Nephron progenitor cell (in vitro differentiated cells): ENCODE measurements around the gene SCAANT1.

Source experiments
- DNase-seq: peaks from one replicate; pipeline ENCODE4 v3.0.0; 2021
- H3K27ac Mint-ChIP-seq: 2 replicates; pipeline ENCODE4 v1.8.0; 2021; ENCODE audit warnings: mild to moderate bottlenecking, moderate library complexity, mixed read lengths
- H3K27me3 Mint-ChIP-seq: 2 replicates; pipeline ENCODE4 v1.8.0; 2021; ENCODE audit warnings: mild to moderate bottlenecking, low read depth, mixed read lengths; ENCODE audit not compliant: poor library complexity
- H3K36me3 Mint-ChIP-seq: 2 replicates; pipeline ENCODE4 v1.8.0; 2021; ENCODE audit warnings: low read depth, mixed read lengths
- H3K4me1 Mint-ChIP-seq: 2 replicates; pipeline ENCODE4 v1.8.0; 2021; ENCODE audit warnings: mixed read lengths
- H3K4me3 Mint-ChIP-seq: 2 replicates; pipeline ENCODE4 v1.8.0; 2021; ENCODE audit warnings: mild to moderate bottlenecking, moderate library complexity, mixed read lengths
- H3K9me3 Mint-ChIP-seq: 2 replicates; pipeline ENCODE4 v1.8.0; 2021; ENCODE audit warnings: mild to moderate bottlenecking, moderate library complexity, mixed read lengths
- CTCF ChIP-seq: fragments of 200-600 bp; sonication (generic); IDR thresholded peaks from 2 replicates; pipeline ENCODE4 v1.5.0; 2021; ENCODE audit warnings: antibody characterized with exemption

SCAANT1 gene

DNA sequence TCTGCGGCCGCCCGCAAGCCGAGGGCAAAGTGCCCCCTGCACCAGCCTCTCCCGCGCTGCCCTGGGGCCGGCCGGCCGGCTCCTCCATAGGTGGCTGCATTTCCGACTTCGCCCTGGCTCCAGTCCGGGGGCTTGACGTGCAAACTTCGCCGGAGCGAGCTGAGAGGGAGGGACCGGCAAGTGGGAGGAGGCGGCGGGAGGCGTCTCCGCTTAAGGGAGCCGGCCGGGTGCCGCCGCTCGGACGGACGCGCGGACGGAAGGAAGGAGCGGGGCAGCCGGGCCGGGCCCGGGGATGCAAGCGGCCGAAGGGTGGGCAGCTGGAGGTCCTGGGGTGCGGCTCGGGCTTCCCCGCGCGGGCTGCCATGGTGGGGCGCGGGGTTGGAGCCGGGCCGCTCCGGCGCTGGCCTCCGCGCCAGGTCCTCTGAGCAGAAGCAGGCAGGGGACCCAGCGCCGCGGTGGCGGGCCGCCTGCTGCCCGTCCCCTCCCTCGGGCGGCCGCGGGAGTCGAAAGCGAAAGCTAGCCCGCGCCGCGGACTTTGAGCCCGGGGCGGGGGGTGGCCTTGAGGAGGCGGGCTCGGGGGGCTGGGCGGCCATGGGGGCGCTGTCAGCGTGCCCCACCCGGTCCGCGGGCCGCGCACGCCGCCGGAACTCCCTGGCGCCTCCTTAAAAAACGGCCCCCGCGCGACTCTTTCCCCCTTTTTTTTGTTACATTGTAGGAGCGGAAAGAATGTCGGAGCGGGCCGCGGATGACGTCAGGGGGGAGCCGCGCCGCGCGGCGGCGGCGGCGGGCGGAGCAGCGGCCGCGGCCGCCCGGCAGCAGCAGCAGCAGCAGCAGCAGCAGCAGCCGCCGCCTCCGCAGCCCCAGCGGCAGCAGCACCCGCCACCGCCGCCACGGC lies at the start of gene SCAANT1:
Gene SCAANT1, minus strand, starts transcription at position 511 of the 895 bp plus-strand sequence.
- peaks cover 26% of the 10 kb centered on the region for H3K36me3 Mint-ChIP-seq
- H3K27ac Mint-ChIP-seq, result peak within 1 kb of the TSS; percentile 83
- H3K4me3 Mint-ChIP-seq, result peak within 1 kb of the TSS; percentile 93
- H3K27me3 Mint-ChIP-seq, result no peaks in the 10 kb centered on the region
- no peak for TF ChIP-seq CTCF
- peak; percentile 83 for DNase-seq
- peaks cover 28% of the 10 kb centered on the region for H3K4me1 Mint-ChIP-seq
- no peaks in the 10 kb centered on the region for H3K9me3 Mint-ChIP-seq

- no peaks in the 10 kb centered on the region for H3K36me3 Mint-ChIP-seq
- DNase-seq, result no peak
- H3K4me3 Mint-ChIP-seq, result no peak overlapping the region
- no peak overlapping the region for H3K27ac Mint-ChIP-seq
- TF ChIP-seq CTCF, result peak; percentile 50
- peaks cover 2% of the 10 kb centered on the region for H3K27me3 Mint-ChIP-seq
- H3K9me3 Mint-ChIP-seq, result no peaks in the 10 kb centered on the region
- peaks cover 49% of the 10 kb centered on the region for H3K4me1 Mint-ChIP-seq
Measured at GRCh38 chr3:63961891-63962290, 49.7 kb upstream of the SCAANT1 start.

DNA sequence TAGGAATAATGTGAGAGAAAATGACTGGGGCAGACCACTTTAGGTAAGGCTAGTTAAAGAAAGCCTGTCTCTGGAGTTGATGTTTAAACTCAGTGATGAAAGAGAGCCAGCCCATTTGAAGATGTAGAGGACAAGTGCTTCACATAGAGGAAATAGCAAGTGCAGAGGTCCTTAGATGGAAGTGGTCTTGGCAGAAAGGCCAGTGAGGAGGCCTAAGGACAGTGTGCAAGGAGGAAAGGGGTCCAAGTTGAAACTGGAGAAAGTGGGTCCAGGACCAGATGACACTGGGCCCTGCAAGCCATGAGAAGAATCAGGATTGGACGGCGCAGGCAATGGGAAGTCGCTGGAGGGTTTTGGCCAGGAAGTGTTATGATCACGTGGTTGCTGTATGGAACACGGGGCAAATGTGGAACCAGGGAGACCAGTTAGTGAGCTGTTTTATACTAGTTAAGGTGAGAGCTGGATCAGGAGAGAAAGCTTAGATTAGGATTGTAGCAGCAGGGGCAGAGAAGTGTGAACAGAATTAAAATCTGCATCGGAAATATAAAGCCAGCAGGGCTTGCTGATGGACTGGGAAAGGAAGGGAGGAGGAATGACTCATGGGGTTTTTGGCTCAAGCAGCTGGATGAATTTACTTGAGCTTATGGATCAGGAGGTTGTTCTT lies 48.0 kb upstream of the SCAANT1 start:
- H3K9me3 Mint-ChIP-seq, result no peaks in the 10 kb centered on the region
- H3K36me3 Mint-ChIP-seq, result peaks cover 2% of the 10 kb centered on the region
- peaks cover 41% of the 10 kb centered on the region for H3K4me1 Mint-ChIP-seq
- H3K27me3 Mint-ChIP-seq, result peaks cover 6% of the 10 kb centered on the region
- no peak for TF ChIP-seq CTCF
- no peak for DNase-seq
- H3K4me3 Mint-ChIP-seq, result no peak overlapping the region
- H3K27ac Mint-ChIP-seq, result peak overlapping the region; percentile 62

DNA sequence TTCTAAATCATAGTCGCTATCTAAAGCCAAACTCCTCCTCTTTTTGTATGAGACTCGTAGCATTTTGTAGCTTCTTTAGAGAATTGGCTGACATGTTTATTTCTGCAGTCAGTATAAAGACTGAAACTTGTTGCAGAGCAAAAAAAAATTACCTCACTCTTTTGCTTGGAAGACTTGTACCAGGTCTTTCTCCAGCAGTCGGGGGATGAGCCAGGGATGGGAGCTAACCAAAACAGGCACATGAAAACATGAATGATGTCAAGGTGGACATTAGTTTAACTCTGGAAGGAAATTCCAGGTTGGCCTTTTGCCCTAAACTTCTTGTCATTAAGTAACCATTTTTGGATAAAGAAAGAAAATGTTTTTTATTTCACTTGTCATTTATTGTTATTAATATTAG lies 47.0 kb upstream of the SCAANT1 start:
- Mint-ChIP-seq H3K27ac (no peak overlapping the region), H3K27me3 (peaks cover 6% of the 10 kb centered on the region), H3K4me1 (peaks cover 39% of the 10 kb centered on the region), H3K4me3 (no peak overlapping the region), H3K36me3 (peaks cover 8% of the 10 kb centered on the region), H3K9me3 (no peaks in the 10 kb centered on the region)
- TF ChIP-seq CTCF, result no peak
- DNase-seq, result no peak

DNA sequence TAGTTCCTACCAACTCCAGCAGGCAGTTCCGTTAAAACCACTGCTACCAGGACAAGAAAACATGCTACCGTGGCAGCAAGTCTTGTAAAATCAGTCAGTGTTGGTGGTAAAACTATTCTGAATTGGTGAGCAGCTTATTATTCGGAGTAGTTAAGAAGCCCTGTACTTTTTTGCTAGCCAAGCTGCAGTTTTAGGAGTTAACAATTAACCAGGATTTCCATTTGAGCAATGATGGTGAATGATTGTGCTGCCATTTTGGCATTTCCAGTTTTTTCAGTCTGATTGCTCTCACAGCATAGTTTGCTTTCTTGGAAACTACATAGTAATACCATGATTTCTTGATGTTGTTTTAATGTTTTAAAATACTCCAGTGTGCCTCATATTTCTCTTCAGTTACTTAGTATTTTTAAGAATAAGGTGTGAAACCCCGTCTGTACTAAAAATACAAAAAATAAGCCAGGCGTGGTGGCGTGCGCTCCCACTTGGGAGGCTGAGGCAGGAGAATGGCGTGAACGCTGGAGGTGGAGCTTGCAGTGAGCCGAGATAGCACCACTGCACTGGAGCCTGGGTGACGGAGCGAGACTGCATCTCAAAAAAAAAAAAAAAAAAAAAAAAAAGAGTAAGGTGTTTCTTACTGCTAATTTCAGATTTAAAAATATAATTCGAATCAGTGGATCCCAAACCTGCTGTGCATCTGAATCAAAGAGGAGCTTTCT lies 43.8 kb upstream of the SCAANT1 start:
- Mint-ChIP-seq H3K27ac (peak overlapping the region; percentile 26), H3K9me3 (no peaks in the 10 kb centered on the region), H3K27me3 (peaks cover 4% of the 10 kb centered on the region), H3K4me3 (no peak overlapping the region), H3K36me3 (peaks cover 21% of the 10 kb centered on the region), H3K4me1 (peaks cover 49% of the 10 kb centered on the region)
- no peak for TF ChIP-seq CTCF
- DNase-seq, result no peak
